ENCODE measurements around the gene IGFALS.

IGFALS gene

GRCh38 chr16:1766231-1766630 is 27.3 kb downstream of the IGFALS start:
- DNase-seq (ENCODE audit: low read depth in 2 of 2) = no peak

GRCh38 chr16:1765826-1766225 is 27.7 kb downstream of the IGFALS start:
- no peak for DNase-seq (ENCODE audit: low read depth in 2 of 2)

GRCh38 chr16:1764971-1765370 is 28.5 kb downstream of the IGFALS start:
- no peak for DNase-seq (ENCODE audit: low read depth in 2 of 2)

GRCh38 chr16:1763521-1764511 is 29.7 kb downstream of the IGFALS start:
- no peak for DNase-seq (ENCODE audit: low read depth in 2 of 2)

- no peak for DNase-seq (ENCODE audit: low read depth in 2 of 2)
These were observed 30.5 kb downstream of the IGFALS start for GRCh38 chr16:1762879-1763520.

GRCh38 chr16:1762196-1762878 is 31.2 kb downstream of the IGFALS start:
- DNase-seq (ENCODE audit: low read depth in 2 of 2) = no peak

- no peak for DNase-seq (ENCODE audit: low read depth in 2 of 2)
These were observed 31.8 kb downstream of the IGFALS start for GRCh38 chr16:1761751-1762150.

- DNase-seq (ENCODE audit: low read depth in 2 of 2) = no peak
These were observed 32.6 kb downstream of the IGFALS start for GRCh38 chr16:1760911-1761310.

- no peak for DNase-seq (ENCODE audit: low read depth in 2 of 2)
These were observed 34.0 kb downstream of the IGFALS start for GRCh38 chr16:1759511-1759910.

- no peak for DNase-seq (ENCODE audit: low read depth in 2 of 2)
These were observed 34.6 kb downstream of the IGFALS start for GRCh38 chr16:1758923-1759322.

GRCh38 chr16:1757714-1758461 is 35.6 kb downstream of the IGFALS start:
- no peak for DNase-seq (ENCODE audit: low read depth in 2 of 2)

- DNase-seq (ENCODE audit: low read depth in 2 of 2) = no peak
These were observed 39.3 kb downstream of the IGFALS start for GRCh38 chr16:1754204-1754603.

GRCh38 chr16:1752853-1753252 is 40.7 kb downstream of the IGFALS start:
- no peak for DNase-seq (ENCODE audit: low read depth in 2 of 2)

GRCh38 chr16:1751946-1752345 is 41.6 kb downstream of the IGFALS start:
- DNase-seq (ENCODE audit: low read depth in 2 of 2) = no peak

GRCh38 chr16:1749152-1750117 is 44.1 kb downstream of the IGFALS start:
- no peak for DNase-seq (ENCODE audit: low read depth in 2 of 2)

GRCh38 chr16:1747934-1748333 is 45.6 kb downstream of the IGFALS start:
- DNase-seq (ENCODE audit: low read depth in 2 of 2) = no peak

GRCh38 chr16:1746693-1747195 is 46.8 kb downstream of the IGFALS start:
- DNase-seq (ENCODE audit: low read depth in 2 of 2) = no peak

GRCh38 chr16:1745900-1746692 is 47.4 kb downstream of the IGFALS start:
- no peak for DNase-seq (ENCODE audit: low read depth in 2 of 2)

GRCh38 chr16:1745181-1745899 is 48.2 kb downstream of the IGFALS start:
- DNase-seq (ENCODE audit: low read depth in 2 of 2) = no peak

All from stimulated activated CD8-positive, alpha-beta memory T cell treated with anti-CD3 and anti-CD28 coated beads, Interleukin-2, amount 100 ng/mL, for 48 hours (primary cell).